ENCODE results near the gene NUP62. TPM values are rescaled to one million over a fixed set of nuclear protein-coding genes. Genes with fewer than 3 reads are reported as not detected.

NUP62 gene
- total RNA-seq, 2 experiments from 2014 or later = 113 to 114 TPM

DNA sequence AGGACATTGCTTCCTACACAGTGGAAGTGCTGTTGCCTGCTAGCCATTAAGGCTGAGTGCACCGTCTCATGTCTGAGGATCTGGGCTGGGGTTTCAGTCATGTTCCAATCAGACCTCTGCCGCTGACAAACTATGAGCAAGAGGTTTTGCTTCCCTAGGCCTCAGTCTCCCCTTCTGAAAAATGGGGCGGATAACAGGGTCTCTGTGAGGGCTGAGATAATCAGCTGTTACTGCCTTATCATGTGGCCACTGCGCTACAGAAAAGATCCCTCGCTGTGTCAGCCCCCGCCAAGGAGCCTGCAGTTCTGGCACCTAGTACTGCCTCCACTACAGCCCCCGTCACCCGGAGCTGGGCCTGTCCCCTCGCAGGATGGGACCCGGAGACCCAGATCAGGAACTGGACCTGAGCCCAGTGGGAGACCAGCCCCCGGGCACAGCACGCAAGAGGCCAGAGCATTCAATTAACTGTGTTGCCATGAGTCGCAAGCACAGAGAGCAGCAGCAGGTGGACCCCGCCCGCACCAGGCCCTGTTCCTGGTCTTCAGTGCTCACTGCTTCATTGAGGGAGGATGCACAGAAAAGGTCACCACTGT lies 58.9 kb downstream of the NUP62 start:
- Mint-ChIP-seq H3K4me1 (peaks cover 46% of the 10 kb centered on the region), H3K27me3 (no peaks in the 10 kb centered on the region), H3K36me3 (ENCODE audit: low read depth) (peaks cover 20% of the 10 kb centered on the region), H3K9me3 (no peaks in the 10 kb centered on the region), H3K4me3 (no peak overlapping the region), H3K27ac (no peak overlapping the region)
- ChIA-PET POLR2A (interaction anchor here (1.3 to 4.9 kb wide), 4 partner anchors 19 to 59 kb away, joined by 4 to 48 read pairs (median 7); partner anchors contain the start of genes ATF5, NUP62 and PTOV1), CTCF (no interaction called here)
- no peak for DNase-seq

DNA sequence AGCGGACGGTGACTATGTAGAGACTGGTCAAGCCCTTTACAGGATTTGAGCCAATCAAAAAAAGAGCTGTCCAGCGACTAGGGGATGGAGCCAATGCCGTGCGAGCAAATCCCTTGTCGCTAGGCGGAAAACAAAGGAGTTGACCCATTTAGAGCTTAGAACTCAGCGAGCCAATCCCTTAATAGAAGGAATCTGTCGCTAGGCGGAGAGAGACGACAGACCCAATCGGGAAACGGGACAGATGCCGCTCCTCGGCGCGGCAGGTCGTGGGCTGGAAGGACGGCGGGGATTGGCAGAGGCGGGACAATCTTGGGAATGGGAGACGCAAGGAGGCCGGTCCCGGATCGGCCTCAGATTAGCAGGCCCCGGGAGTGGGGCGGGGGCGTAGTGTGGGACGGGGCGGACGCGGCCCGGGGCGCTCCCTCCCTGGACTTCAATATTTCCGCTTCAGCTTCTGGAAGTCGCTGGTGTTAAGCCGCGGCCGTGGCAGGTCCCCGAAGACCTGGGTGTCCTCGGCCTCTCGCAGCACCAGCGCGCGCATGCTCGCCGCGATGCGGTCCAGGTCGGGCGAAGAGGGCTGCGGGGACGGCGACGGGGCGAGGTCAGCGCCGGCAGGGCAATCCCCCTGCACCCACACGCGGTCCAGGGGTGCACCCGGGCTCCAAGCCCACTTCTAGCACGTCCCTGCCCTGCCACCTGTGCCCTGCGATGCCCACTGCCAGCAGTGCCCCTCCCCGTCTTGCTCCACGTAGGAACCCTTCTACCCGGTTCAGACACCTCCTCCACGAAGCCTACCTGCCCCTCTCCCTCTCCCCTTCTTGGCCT lies 59.6 kb downstream of the NUP62 start:
- Mint-ChIP-seq H3K27ac (no peak overlapping the region), H3K9me3 (no peaks in the 10 kb centered on the region), H3K36me3 (ENCODE audit: low read depth) (peaks cover 27% of the 10 kb centered on the region), H3K4me1 (peaks cover 46% of the 10 kb centered on the region), H3K4me3 (no peak overlapping the region), H3K27me3 (no peaks in the 10 kb centered on the region)
- peak; percentile 94 for DNase-seq
- CTCF ChIA-PET = interaction anchor here (0.5 to 1.3 kb wide), 7 partner anchors 17 to 103 kb away, joined by 3 to 5 read pairs (median 3); partner anchors contain the start of genes AP2A1, FUZ and PTOV1
- POLR2A ChIA-PET = interaction anchor here (0.8 to 4.9 kb wide), 10 partner anchors 7 to 133 kb away, joined by 3 to 48 read pairs (median 4); partner anchors contain the start of genes AKT1S1, ATF5, FUZ and NUP62

DNA sequence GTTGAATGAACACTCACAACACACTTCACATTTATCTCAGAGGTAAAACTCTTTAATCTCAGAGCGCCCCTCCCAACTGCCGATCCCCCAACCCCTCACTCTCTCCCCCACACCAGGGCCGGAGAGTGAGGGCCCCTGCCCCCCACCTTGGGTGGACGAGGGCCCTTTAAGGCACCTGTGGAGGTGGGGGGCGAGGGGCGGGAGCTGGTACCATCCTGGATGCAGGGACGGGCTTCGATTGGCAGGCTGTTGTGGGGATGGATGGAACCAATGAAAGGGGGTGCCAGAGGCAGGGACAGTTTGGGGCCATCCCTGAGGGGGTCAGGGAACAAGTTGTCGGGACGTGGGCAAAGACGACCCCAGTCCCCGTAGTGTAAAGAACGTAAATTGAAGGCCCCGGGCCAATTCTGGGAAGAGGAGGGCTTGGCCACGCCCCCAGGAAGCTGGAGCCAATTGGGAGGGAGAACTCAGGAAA lies 60.3 kb downstream of the NUP62 start:
- DNase-seq = no peak
- ChIA-PET POLR2A (interaction anchor here (0.8 to 4.9 kb wide), 11 partner anchors 8 to 134 kb away, joined by 3 to 48 read pairs (median 4); partner anchors contain the start of genes AKT1S1, ATF5, FUZ and NUP62), CTCF (interaction anchor here (0.7 to 1.3 kb wide), 6 partner anchors 18 to 102 kb away, joined by 3 to 5 read pairs (median 3); partner anchors contain the start of genes AP2A1, FUZ and PTOV1)
- Mint-ChIP-seq H3K27me3 (no peaks in the 10 kb centered on the region), H3K36me3 (ENCODE audit: low read depth) (peaks cover 33% of the 10 kb centered on the region), H3K4me3 (no peak overlapping the region), H3K4me1 (peaks cover 48% of the 10 kb centered on the region), H3K27ac (no peak overlapping the region), H3K9me3 (no peaks in the 10 kb centered on the region)

DNA sequence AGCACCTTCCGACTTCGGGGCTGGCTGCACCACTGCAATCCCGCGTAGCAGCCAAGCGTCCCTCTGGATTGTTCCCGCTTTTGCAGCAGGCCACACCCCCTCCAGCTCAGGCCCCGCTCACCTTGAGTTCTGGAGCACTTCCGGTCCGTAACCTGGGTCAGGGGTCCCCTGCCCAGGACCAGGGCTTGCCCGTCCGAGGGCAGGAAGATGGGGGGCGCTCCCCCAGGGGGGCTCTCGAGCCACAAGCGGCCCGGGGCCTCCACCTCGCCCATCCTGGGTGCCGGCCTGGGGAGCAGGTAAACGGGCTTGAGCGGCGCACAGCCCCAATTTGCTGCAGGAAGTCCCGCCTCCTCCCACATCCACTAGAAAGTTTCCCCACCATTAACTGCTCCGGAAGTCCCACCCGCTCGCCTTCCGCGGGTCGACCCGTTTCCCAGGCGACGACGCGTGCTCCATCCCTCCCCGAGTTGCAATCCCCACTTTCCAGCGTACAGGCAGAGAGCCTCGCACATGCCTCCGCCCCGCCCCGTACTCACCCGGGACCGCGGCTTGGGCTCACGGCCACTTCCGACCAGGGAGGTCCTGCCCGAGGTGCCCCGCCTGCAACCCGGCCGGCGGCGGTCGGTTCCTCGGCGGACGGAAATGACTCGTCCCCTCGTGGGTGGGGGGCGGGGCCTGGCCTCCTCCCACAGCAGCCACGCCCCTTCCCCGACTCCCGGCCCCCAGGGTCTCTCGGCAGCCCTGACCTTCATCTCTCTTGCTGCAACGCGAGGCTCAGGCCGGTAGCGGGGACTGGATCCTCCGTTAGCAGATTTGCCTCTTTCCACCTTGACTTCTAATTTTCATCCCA lies 62.1 kb downstream of the NUP62 start, which contains the start of gene PNKP:
TSS of gene PNKP (minus strand) at position 644 of the 850 bp plus-strand sequence. CDS start at position 272, 372 bp downstream.
- no peak within 1 kb of the TSS for H3K27ac Mint-ChIP-seq
- peaks cover 43% of the 10 kb centered on the region for H3K36me3 Mint-ChIP-seq (ENCODE audit: low read depth)
- H3K4me3 Mint-ChIP-seq = peak within 1 kb of the TSS; percentile 100
- peaks cover 51% of the 10 kb centered on the region for H3K4me1 Mint-ChIP-seq
- CTCF ChIA-PET = interaction anchor here (0.5 to 1.0 kb wide), 5 partner anchors 10 to 387 kb away, joined by 3 to 5 read pairs (median 3); partner anchors contain the start of genes AKT1S1, PTOV1 and TBC1D17
- POLR2A ChIA-PET = interaction anchor here (0.6 to 4.9 kb wide), 11 partner anchors 9 to 332 kb away, joined by 3 to 48 read pairs (median 5); partner anchors contain the start of genes AKT1S1, ATF5, FUZ and NUP62
- H3K9me3 Mint-ChIP-seq = no peaks in the 10 kb centered on the region
- peak; percentile 93 for DNase-seq
- H3K27me3 Mint-ChIP-seq = no peaks in the 10 kb centered on the region

DNA sequence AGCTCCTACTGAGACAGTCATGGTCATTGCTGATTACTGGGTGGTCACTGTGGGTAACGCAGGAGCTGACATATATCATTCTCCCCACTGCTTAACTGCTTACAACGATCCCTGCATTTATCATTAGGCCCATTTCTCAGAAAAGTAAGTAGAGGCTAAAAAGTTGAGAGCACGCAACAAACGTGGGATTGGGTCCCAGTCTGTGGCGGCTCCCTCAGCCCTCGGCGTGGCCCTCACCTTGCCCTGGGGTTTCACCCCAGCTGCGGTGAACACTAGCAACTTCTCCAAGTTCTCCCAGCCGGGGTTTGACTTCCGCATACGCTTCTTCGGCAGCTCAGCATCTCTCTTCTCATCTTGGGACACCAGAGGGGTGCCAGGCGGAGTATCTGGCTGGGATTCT lies 64.4 kb downstream of the NUP62 start:
- CTCF ChIA-PET = interaction anchor here (0.7 to 1.3 kb wide), 3 partner anchors 14 to 1076 kb away, joined by 3 to 4 read pairs (median 3); partner anchors contain the start of gene PTOV1
- POLR2A ChIA-PET = interaction anchor here (1.1 to 3.4 kb wide), 5 partner anchors 10 to 99 kb away, joined by 3 to 18 read pairs (median 7); partner anchors contain the start of genes AKT1S1, FUZ, PTOV1 and TBC1D17
- no peak overlapping the region for H3K4me3 Mint-ChIP-seq
- H3K27ac Mint-ChIP-seq = no peak overlapping the region
- no peak for DNase-seq
- peaks cover 31% of the 10 kb centered on the region for H3K4me1 Mint-ChIP-seq
- H3K9me3 Mint-ChIP-seq = no peaks in the 10 kb centered on the region
- no peaks in the 10 kb centered on the region for H3K27me3 Mint-ChIP-seq
- H3K36me3 Mint-ChIP-seq (ENCODE audit: low read depth) = peaks cover 50% of the 10 kb centered on the region

DNA sequence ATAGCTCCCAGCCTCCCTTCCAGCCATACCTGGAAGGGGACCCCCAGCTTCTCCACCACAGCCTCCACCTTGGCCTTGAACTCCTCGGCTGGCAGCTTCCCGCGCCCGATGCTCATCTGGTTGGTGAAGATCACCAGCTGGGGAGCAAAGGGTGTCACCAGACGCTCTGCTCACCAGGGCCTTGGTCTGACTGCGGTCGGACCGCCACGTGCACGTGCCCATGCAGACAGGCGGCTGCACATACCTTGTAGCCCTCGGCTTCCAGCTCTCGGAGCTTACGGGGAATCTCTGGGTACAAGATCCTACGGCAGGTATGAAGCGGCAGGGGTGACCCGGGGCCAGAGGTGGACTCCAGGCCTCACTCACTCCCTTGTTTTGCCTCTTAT lies 65.4 kb downstream of the NUP62 start:
- H3K9me3 Mint-ChIP-seq = no peaks in the 10 kb centered on the region
- ChIA-PET CTCF (no interaction called here), POLR2A (interaction anchor here (0.6 to 3.4 kb wide), 4 partner anchors 10 to 89 kb away, joined by 3 to 18 read pairs (median 6); partner anchors contain the start of genes AKT1S1, PTOV1 and TBC1D17)
- H3K4me3 Mint-ChIP-seq = no peak overlapping the region
- H3K27ac Mint-ChIP-seq = no peak overlapping the region
- H3K27me3 Mint-ChIP-seq = no peaks in the 10 kb centered on the region
- H3K36me3 Mint-ChIP-seq (ENCODE audit: low read depth) = peaks cover 53% of the 10 kb centered on the region
- DNase-seq = no peak
- H3K4me1 Mint-ChIP-seq = peaks cover 31% of the 10 kb centered on the region

DNA sequence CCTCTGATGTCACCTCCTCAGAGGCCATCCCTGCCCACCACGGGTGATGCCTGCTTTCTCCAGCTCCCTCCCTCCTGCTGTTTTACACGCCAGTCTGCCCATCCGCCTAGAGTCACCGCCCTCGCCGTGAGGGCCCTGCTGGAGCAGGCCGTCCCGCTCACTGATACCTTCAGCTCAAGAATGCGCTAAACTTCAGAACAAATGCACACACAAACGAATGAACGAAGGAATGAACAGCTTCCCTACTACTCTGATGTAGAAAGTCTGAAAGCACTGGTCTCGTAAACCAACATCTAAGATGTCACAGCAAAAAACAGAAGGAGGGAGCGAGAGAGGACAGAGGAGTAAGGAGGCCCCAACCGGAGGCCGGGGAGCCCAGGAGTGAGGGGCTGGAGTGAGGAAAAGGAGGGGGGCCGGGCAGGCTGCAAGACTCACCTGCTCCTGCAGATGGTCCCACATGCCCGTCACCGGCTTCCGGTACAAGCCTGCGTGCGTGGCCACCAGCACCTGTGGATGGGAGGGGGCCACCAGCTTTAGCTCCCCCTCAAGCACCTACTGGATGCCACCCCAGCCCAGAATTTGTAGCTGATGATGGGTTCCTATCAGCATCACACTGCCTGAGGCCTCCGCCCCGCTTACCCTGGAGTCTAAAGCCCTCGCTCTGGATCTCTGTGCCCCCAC lies 65.9 kb downstream of the NUP62 start:
- peaks cover 31% of the 10 kb centered on the region for H3K4me1 Mint-ChIP-seq
- no peak overlapping the region for H3K27ac Mint-ChIP-seq
- ChIA-PET POLR2A (interaction anchor here (0.6 to 1.7 kb wide), 3 partner anchors 10 to 89 kb away, joined by 3 to 8 read pairs (median 3); partner anchors contain the start of gene PTOV1), CTCF (no interaction called here)
- H3K36me3 Mint-ChIP-seq (ENCODE audit: low read depth) = peaks cover 56% of the 10 kb centered on the region
- H3K4me3 Mint-ChIP-seq = no peak overlapping the region
- no peaks in the 10 kb centered on the region for H3K27me3 Mint-ChIP-seq
- H3K9me3 Mint-ChIP-seq = no peaks in the 10 kb centered on the region
- DNase-seq = no peak

DNA sequence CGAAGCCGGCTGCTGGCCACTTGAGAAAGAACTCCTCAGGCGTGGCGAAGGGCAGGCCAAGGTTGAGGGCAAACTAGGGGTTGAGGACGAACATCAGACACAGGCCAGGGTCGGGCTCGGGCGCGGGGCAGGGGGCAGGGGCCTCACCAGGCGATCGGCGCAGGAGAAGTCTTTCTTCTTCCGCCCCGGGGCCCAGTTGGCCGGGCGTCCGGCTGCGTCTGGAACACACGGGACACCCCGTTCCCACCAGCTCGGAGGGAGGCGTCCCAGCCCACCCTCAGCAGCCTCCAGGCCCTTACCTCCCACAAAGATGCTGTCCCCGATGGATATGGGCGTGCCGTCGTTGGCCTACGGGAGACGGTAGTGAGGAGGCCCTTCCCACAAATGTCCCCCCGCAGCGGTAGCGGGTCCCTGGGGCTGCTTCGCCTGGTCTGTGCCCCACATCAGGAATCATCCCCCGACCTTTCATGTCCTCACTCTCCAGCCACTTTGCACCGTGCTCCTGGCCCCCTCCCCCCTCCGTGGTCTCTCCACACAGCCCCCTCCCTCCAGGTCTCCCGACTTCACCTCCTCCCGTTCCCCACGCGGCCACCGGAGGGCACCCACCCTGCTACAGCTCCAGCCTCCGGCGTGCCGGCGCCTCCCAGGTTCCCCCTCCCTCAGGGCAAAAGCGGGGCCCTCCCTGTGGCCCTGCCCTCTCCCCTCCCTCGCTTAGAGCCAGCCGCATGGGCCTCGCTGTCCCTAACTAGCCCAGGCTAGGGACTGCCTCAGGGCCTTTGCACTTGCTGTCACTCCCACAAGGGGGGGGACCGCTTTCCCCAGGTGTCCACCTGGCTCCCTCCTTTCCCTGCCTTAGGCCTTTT lies 66.7 kb downstream of the NUP62 start:
- CTCF ChIA-PET = no interaction called here

DNA sequence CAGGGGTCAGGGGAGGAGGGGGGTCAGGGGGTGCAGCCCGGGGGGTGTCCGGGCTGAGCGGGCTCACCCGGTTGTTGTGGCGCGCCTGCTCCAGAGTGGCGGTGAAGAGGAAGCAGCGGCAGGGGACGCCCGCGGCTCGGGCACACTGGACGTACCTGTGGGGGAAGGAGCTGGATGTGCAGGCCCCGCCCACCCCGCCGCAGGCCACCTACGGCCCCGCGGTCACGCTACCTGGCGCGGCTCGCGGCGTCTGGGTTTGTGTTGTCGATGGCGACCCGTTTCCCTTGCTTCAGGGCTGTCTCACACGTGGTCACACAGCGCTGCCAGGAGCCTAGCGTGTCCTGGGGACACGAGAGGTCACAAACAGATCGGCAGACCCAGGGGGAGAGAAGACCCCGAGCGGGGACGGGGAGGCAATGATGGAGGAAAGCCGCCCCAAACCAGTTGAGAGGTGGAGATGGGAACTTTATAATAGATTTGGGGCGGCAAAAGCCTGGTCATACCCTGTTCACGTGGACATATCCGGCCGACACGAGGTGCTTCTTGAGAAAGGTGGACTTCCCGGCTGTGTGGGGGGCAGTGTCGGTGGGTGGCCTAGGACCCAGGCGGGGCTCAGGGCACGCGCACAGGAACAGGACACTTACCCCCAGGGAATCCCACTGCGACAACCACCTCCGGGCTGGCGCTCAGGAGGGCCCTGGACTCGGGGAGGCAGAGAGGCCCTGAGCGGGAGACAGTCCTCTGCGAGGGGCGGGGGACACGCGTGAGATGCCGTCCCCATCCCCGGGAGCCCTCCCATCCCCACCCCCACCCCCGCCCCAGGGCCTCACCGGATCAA lies 67.5 kb downstream of the NUP62 start:
- Mint-ChIP-seq H3K36me3 (ENCODE audit: low read depth) (peaks cover 52% of the 10 kb centered on the region), H3K9me3 (no peaks in the 10 kb centered on the region), H3K4me1 (peaks cover 30% of the 10 kb centered on the region), H3K4me3 (no peak overlapping the region), H3K27ac (no peak overlapping the region), H3K27me3 (no peaks in the 10 kb centered on the region)
- ChIA-PET POLR2A (interaction anchor here (0.6 to 1.0 kb wide), 2 partner anchors 35 to 41 kb away, joined by 3 to 4 read pairs; partner anchors contain the start of gene IL4I1), CTCF (no interaction called here)
- DNase-seq = no peak

More for the DNA sequence above, 66.7 kb downstream of the NUP62 start:
- Mint-ChIP-seq H3K4me3 (no peak overlapping the region), H3K27me3 (no peaks in the 10 kb centered on the region), H3K36me3 (ENCODE audit: low read depth) (peaks cover 56% of the 10 kb centered on the region), H3K9me3 (no peaks in the 10 kb centered on the region), H3K4me1 (peaks cover 31% of the 10 kb centered on the region), H3K27ac (no peak overlapping the region)
- no peak for DNase-seq
- POLR2A ChIA-PET = no interaction called here

DNA sequence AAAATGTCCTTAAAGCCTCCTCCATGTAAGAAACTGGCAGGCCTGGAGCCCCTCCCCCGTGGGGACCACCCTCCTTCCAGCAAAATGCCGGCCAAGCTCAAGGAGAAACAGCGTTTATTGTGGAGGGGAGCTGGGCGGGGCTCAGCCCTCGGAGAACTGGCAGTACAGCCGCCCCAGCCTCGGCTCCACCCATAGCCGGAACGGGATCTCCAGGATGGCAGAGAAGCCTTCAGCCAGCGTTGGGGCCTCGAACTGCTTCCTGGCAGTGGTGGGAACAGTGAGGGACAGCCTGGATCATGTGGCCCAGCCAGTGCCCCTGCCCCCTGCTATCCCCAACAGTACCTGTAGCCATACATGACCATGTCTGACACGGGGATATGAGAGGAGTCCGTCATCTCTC lies 68.2 kb downstream of the NUP62 start:
- DNase-seq = no peak
- no peaks in the 10 kb centered on the region for H3K27me3 Mint-ChIP-seq
- H3K9me3 Mint-ChIP-seq = no peaks in the 10 kb centered on the region
- H3K4me3 Mint-ChIP-seq = no peak overlapping the region
- ChIA-PET POLR2A (interaction anchor here (0.6 to 1.2 kb wide), 3 partner anchors 10 to 40 kb away, joined by 3 to 4 read pairs (median 3); partner anchors contain the start of genes IL4I1 and PTOV1), CTCF (no interaction called here)
- peaks cover 24% of the 10 kb centered on the region for H3K4me1 Mint-ChIP-seq
- peaks cover 46% of the 10 kb centered on the region for H3K36me3 Mint-ChIP-seq (ENCODE audit: low read depth)
- H3K27ac Mint-ChIP-seq = no peak overlapping the region

All from activated CD4-positive, alpha-beta memory T cell treated with anti-CD3 and anti-CD28 coated beads, Interleukin-2, amount 10 ng/mL, durations not matched to agents 7 days and 5 days (primary cell).